CD14-positive monocyte (primary cell): ENCODE measurements around the gene YBX2. TPM values are rescaled to one million over a fixed set of nuclear protein-coding genes. Genes with fewer than 3 reads are reported as not detected.

Source experiments
- DNase-seq, 3 donors: peaks; one replicate each; pipeline ENCODE4 v3.0.0-alpha.2; 2011 to 2022
- H2AFZ ChIP-seq: 2 replicates; pipeline ENCODE4 v1.6.0; 2012; ENCODE audit warnings: mild to moderate bottlenecking, low read depth, low read length, inconsistent platforms; ENCODE audit not compliant: insufficient read depth, poor library complexity, severe bottlenecking
- H3K27ac ChIP-seq, 2 donors: 1 replicate in 1 of 2; 2 replicates in 1 of 2; pipeline ENCODE4 v1.5.1; 2012 to 2013; ENCODE audit warnings: low read length in 2 of 2, control low read depth in 1 of 2, inconsistent platforms in 1 of 2, low read depth in 1 of 2, mild to moderate bottlenecking in 1 of 2
- H3K27me3 ChIP-seq, 2 donors: one replicate each; pipeline versions ENCODE4 v1.6.0 to v1.6.1; 2011 to 2013; ENCODE audit warnings: low read length in 2 of 2; ENCODE audit not compliant: control insufficient read depth in 2 of 2, insufficient read depth in 2 of 2
- H3K36me3 ChIP-seq, 2 donors: replicated peaks in 1 of 2; 1 replicate in 1 of 2; 2 replicates in 1 of 2; pipeline versions ENCODE4 v1.5.1 to v1.6.1; 2012 to 2013; ENCODE audit warnings: low read length in 2 of 2, control low read depth in 1 of 2, inconsistent platforms in 1 of 2, mild to moderate bottlenecking in 1 of 2; ENCODE audit not compliant: insufficient read depth in 2 of 2, control insufficient read depth in 1 of 2
- H3K4me1 ChIP-seq, 2 donors: 1 replicate in 1 of 2; 2 replicates in 1 of 2; pipeline versions ENCODE4 v1.5.1 to v1.6.1; 2012 to 2013; ENCODE audit warnings: low read length in 2 of 2, control low read depth in 1 of 2, inconsistent platforms in 1 of 2, mild to moderate bottlenecking in 1 of 2, moderate library complexity in 1 of 2; ENCODE audit not compliant: insufficient read depth in 2 of 2, control insufficient read depth in 1 of 2
- H3K4me2 ChIP-seq: replicated peaks from 2 replicates; pipeline ENCODE3; 2012; ENCODE audit warnings: low read length, moderate library complexity, mild to moderate bottlenecking; ENCODE audit not compliant: poor library complexity, severe bottlenecking; ENCODE audit errors: extremely low read depth
- H3K4me3 ChIP-seq, 3 experiments: fragments of 200-600 bp in 1 of 3; sonication (generic) in 1 of 3; replicated peaks in 1 of 3; 1 replicate in 2 of 3; 2 replicates in 1 of 3; pipeline ENCODE4 v1.5.1; 2011 to 2013; ENCODE audit warnings: low read length in 3 of 3, mild to moderate bottlenecking in 3 of 3, control low read depth in 2 of 3, low read depth in 2 of 3, inconsistent platforms in 1 of 3, moderate library complexity in 1 of 3
- H3K79me2 ChIP-seq: 2 replicates; pipeline ENCODE4 v1.6.0; 2012; ENCODE audit warnings: mild to moderate bottlenecking, control low read depth, inconsistent platforms, low read length, moderate library complexity; ENCODE audit not compliant: insufficient read depth
- H3K9ac ChIP-seq: 2 replicates; pipeline ENCODE4 v1.6.0; 2017; ENCODE audit warnings: low read length, mild to moderate bottlenecking; ENCODE audit not compliant: insufficient read depth, poor library complexity, severe bottlenecking
- H3K9me3 ChIP-seq, 2 donors: replicated peaks in 1 of 2; 1 replicate in 1 of 2; 2 replicates in 1 of 2; pipeline versions ENCODE4 v1.5.1 to v1.6.1; 2012 to 2013; ENCODE audit warnings: low read length in 2 of 2, control low read depth in 1 of 2; ENCODE audit not compliant: control insufficient read depth in 1 of 2, insufficient read depth in 1 of 2
- H4K20me1 ChIP-seq: 2 replicates; pipeline ENCODE4 v1.6.0; 2012; ENCODE audit warnings: mild to moderate bottlenecking, low read length, control low read depth, moderate library complexity; ENCODE audit not compliant: insufficient read depth
- H3K27ac Mint-ChIP-seq, 7 donors: one replicate each; pipeline ENCODE4 v1.8.0; 2020; ENCODE audit warnings: mild to moderate bottlenecking in 7 of 7, mixed read lengths in 7 of 7, moderate library complexity in 6 of 7, inconsistent platforms in 2 of 7
- H3K27me3 Mint-ChIP-seq, 3 donors: one replicate each; pipeline ENCODE4 v1.8.0; 2021 to 2022; ENCODE audit warnings: low read depth in 3 of 3, mild to moderate bottlenecking in 3 of 3, mixed read lengths in 3 of 3, moderate library complexity in 3 of 3, inconsistent platforms in 1 of 3
- H3K36me3 Mint-ChIP-seq, 2 donors: one replicate each; pipeline ENCODE4 v1.8.0; 2020; ENCODE audit warnings: mixed read lengths in 2 of 2, inconsistent platforms in 1 of 2, mild to moderate bottlenecking in 1 of 2
- H3K4me1 Mint-ChIP-seq: one replicate; pipeline ENCODE4 v1.8.0; 2020; ENCODE audit warnings: mild to moderate bottlenecking, mixed read lengths
- H3K4me3 Mint-ChIP-seq, 2 donors: one replicate each; pipeline ENCODE4 v1.8.0; 2020; ENCODE audit warnings: mild to moderate bottlenecking in 2 of 2, mixed read lengths in 2 of 2, moderate library complexity in 1 of 2
- H3K9me3 Mint-ChIP-seq, 7 donors: one replicate each; pipeline ENCODE4 v1.8.0; 2020 to 2022; ENCODE audit warnings: mixed read lengths in 7 of 7, mild to moderate bottlenecking in 6 of 7, moderate library complexity in 6 of 7, inconsistent platforms in 2 of 7
- CTCF ChIP-seq: fragments of 200-600 bp; IDR thresholded peaks from one replicate; pipeline ENCODE4 v1.8.0; 2022; ENCODE audit warnings: antibody characterized with exemption, mild to moderate bottlenecking
- WGBS: methylation state at CpG from one replicate; pipeline ENCODE4 v1.1.5; 2013; ENCODE audit warnings: missing lambda C conversion rate; ENCODE audit not compliant: insufficient coverage; 5-methylcytosine and 5-hydroxymethylcytosine counted together
- intact Hi-C, 2 donors: fragments of 100-400 bp; cut with micrococcal nuclease; formaldehyde crosslinking; loops; one replicate each; pipeline versions ENCODE4 v1.15.0 to v1.15.1; 2023
- polyA plus RNA-seq, 3 donors: library from polyadenylated mRNA; depleted of rRNA in 1 of 3; unstranded in 2 of 3; stranded (reverse) in 1 of 3; fragments of 300-500 nt in 2 of 3; fragments of >200 nt in 1 of 3; fragmentation: Illumina TruSeq in 2 of 3; gene quantifications; 1 replicate in 2 of 3; 2 replicates in 1 of 3; pipeline ENCODE4 v1.2.3, GENCODE V29; 2012 to 2021

Gene YBX2
- polyA plus RNA-seq, 3 donors: not detected

- WGBS: no CpG with 5 or more reads among the region's 4 CpGs
- TF ChIP-seq CTCF: no peak
- Histone ChIP-seq H3K79me2 (peaks cover 68% of the 10 kb centered on the region), H3K4me3 (peak overlapping the region; percentile 95 to 100 (median 98)), H3K9ac (peak overlapping the region; percentile 100), H3K27me3 (no peaks in the 10 kb centered on the region), H3K36me3 (peaks cover 32 to 34% of the 10 kb centered on the region in 2 donors), H3K27ac (peak overlapping the region; percentile 99 to 100), H4K20me1 (peaks cover 34% of the 10 kb centered on the region), H3K4me1 (peaks cover 45 to 54% of the 10 kb centered on the region in 2 donors), H3K4me2 (peak overlapping the region; percentile 100), H3K9me3 (no peaks in the 10 kb centered on the region), H2AFZ (no peak overlapping the region)
- H3K36me3 Mint-ChIP-seq: peaks cover 37 to 59% of the 10 kb centered on the region in 2 donors
- peak overlapping the region; percentile 99 to 100 (median 100) for H3K27ac Mint-ChIP-seq
- peaks cover 0 to 3% (median 0%) of the 10 kb centered on the region in 3 donors for H3K27me3 Mint-ChIP-seq
- H3K9me3 Mint-ChIP-seq: peaks cover 0 to 4% (median 0%) of the 10 kb centered on the region in 7 donors
- H3K4me3 Mint-ChIP-seq: peak overlapping the region; percentile 98 to 99
- intact Hi-C loops: no loop called here
- H3K4me1 Mint-ChIP-seq: peaks cover 47% of the 10 kb centered on the region
- peak; percentile 71 to 86 (median 84) for DNase-seq
These were observed 54.1 kb downstream of the YBX2 start for GRCh38 chr17:7240375-7240774.

GRCh38 chr17:7239091-7240027 is 55.1 kb downstream of the YBX2 start, which contains the start of gene PHF23:
Gene PHF23, minus strand, starts transcription at chr17:7239457. Its CDS starts 178 bp downstream, at chr17:7239279.
- H2AFZ ChIP-seq: peak within 1 kb of the TSS; percentile 40
- H3K36me3 Mint-ChIP-seq: peaks cover 37 to 56% of the 10 kb centered on the region in 2 donors
- H3K36me3 ChIP-seq: peaks cover 28 to 31% of the 10 kb centered on the region in 2 donors

More at GRCh38 chr17:7239091-7240027, 55.1 kb downstream of the YBX2 start, which contains the start of gene PHF23:
- Mint-ChIP-seq H3K4me1 (peaks cover 57% of the 10 kb centered on the region), H3K27me3 (peaks cover 0 to 5% (median 0%) of the 10 kb centered on the region in 3 donors), H3K27ac (peak within 1 kb of the TSS; percentile 99 to 100 (median 100)), H3K9me3 (peaks cover 0 to 4% (median 0%) of the 10 kb centered on the region in 7 donors), H3K4me3 (peak within 1 kb of the TSS; percentile 98 to 99)
- intact Hi-C loops: loop anchor here (5.0 to 10.0 kb wide), 2 partner anchors 68 to 245 kb away; partner anchors contain the start of genes EIF5A (in 2 of the 2), POLR2A (in 1 of the 2) and SLC35G6 (in 1 of the 2)
- TF ChIP-seq CTCF: no peak
- peaks cover 54 to 64% of the 10 kb centered on the region in 2 donors for H3K4me1 ChIP-seq
- no peaks in the 10 kb centered on the region for H3K9me3 ChIP-seq
- under 1% methylated on average over 49 of the region's 72 CpGs for WGBS
- peak within 1 kb of the TSS; percentile 95 to 100 (median 98) for H3K4me3 ChIP-seq
- peaks cover 42% of the 10 kb centered on the region for H4K20me1 ChIP-seq
- peaks cover 63% of the 10 kb centered on the region for H3K79me2 ChIP-seq
- no peaks in the 10 kb centered on the region for H3K27me3 ChIP-seq
- peak; percentile 98 to 99 (median 99) for DNase-seq
- peak within 1 kb of the TSS; percentile 100 for H3K4me2 ChIP-seq
- peak within 1 kb of the TSS; percentile 100 for H3K9ac ChIP-seq
- H3K27ac ChIP-seq: peak within 1 kb of the TSS; percentile 64 to 100
